GM12891 (cell line): ENCODE measurements around the gene XCR1.

Experiments
- DNase-seq: peaks from one replicate; pipeline ENCODE4 v3.0.0; 2011; ENCODE audit warnings: low spot score; ENCODE audit not compliant: insufficient read length
- FAIRE-seq: peaks from 2 replicates; lab custom pipeline; 2011; peaks lifted over from hg19 to GRCh38; lab: Jason Lieb, UNC
- PAX5 ChIP-seq: IDR thresholded peaks from 2 replicates; pipeline ENCODE4 v1.6.1; 2011; ENCODE audit warnings: low read length, moderate library complexity, mild to moderate bottlenecking; ENCODE audit not compliant: insufficient read depth, severe bottlenecking
- POLR2A ChIP-seq: IDR thresholded peaks from 2 replicates; pipeline ENCODE4 v1.6.1; 2011; ENCODE audit warnings: low read depth, low read length, control low read depth
- POLR2AphosphoS5 ChIP-seq: IDR thresholded peaks from 2 replicates; pipeline ENCODE4 v1.6.1; 2011; ENCODE audit warnings: low read depth, low read length, control low read depth
- POU2F2 ChIP-seq: IDR thresholded peaks from 2 replicates; pipeline ENCODE4 v1.6.1; 2011; ENCODE audit warnings: low read depth, mild to moderate bottlenecking, control low read depth, low read length, moderate library complexity
- SPI1 ChIP-seq: IDR thresholded peaks from 2 replicates; pipeline ENCODE4 v1.6.1; 2011; ENCODE audit warnings: low read depth, low read length, control low read depth
- TAF1 ChIP-seq: IDR thresholded peaks from 2 replicates; pipeline ENCODE4 v1.6.1; 2011; ENCODE audit warnings: low read depth, low read length, control low read depth

XCR1 gene

DNA sequence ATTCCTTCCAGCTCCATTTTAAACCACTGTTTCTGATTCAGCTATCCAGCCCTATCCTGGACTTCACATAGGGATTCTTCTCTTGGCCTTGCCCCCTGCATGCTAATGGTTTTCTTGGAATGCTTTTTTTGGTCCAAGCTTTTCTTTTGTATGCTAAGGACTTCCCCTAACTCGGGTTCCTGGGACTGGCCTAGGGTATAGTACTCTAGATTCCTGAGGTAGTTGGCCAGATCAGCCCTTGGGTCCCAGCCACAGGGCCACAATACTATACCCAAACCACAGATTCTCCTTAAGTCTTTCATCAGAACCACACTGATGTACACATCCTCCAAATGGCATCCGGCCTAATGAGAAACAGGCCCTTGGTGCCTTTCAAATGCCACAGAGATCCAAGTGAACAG is 34.5 kb downstream of the XCR1 start:
- FAIRE-seq (peak; percentile 63), DNase-seq (no peak)
- TF ChIP-seq TAF1 (no peak), PAX5 (no peak), POLR2AphosphoS5 (no peak), POU2F2 (no peak), SPI1 (no peak), POLR2A (no peak)

DNA sequence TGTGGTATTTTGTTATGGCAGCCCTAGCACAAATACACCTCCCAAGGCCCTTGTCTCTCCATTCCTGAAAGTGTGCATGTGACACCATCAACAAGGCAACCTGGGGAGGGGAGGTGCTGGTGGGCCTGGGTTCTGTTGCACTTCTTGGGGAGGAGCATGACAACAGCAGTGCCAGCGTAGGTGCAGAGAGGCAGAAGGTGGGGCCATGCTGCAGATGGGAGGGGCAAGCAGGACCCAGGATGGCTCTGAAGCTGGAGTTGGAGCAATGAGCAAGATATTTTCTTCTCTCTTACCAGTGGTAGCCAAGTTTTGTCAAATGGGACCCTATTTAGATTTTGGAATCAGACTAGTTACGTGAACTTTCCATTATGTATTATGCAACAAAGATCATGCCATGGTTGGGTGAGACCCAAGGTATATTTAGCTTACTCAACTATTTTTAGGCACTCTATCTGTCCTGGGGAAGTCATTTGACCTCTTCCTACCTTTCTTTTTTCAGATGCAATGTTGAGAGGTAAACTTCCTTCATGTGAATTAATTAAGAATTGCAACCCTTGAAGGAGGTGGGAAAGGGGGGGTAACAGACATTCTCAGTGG is 35.1 kb downstream of the XCR1 start:
- FAIRE-seq = peak; percentile 43
- no peak for DNase-seq
- TF ChIP-seq POU2F2 (no peak), PAX5 (no peak)

DNA sequence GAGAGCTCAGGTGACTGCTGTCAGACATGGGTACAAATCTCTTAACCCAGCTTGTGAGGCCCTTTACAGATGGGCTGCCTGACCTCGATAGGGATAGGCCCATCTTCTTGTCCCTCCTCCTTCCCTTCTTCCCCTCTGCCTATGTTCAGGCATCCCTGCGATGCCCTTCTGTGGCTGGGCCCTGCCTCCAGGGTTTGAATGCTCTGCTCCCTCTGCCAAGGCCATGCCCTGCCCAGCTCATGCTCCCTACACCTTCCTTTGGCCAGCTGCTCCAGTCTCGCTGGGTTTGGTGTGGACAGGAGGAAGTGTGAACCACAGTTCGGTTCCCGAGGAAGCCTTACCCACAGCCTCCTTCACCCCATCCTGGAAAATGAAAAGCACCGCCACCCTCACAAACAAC is 35.9 kb downstream of the XCR1 start:
- TF ChIP-seq POU2F2 (no peak), SPI1 (0 out of 2 replicates have a peak, but pooled peaks have one; percentile 0)
- DNase-seq (no peak), FAIRE-seq (no peak)

- FAIRE-seq = no peak
- TF ChIP-seq POLR2AphosphoS5 = no peak
- TF ChIP-seq POLR2A = no peak
- TF ChIP-seq TAF1 = no peak
- TF ChIP-seq POU2F2 = no peak
- TF ChIP-seq SPI1 = no peak
- no peak for TF ChIP-seq PAX5
- no peak for DNase-seq
Measured at GRCh38 chr3:45990181-45990580, 37.1 kb downstream of the XCR1 start.

- FAIRE-seq (no peak), DNase-seq (no peak)
- TF ChIP-seq TAF1 = no peak
- no peak for TF ChIP-seq POLR2AphosphoS5
- no peak for TF ChIP-seq SPI1
- TF ChIP-seq POLR2A = no peak
- no peak for TF ChIP-seq PAX5
- no peak for TF ChIP-seq POU2F2
Measured at GRCh38 chr3:45988804-45989203, 38.5 kb downstream of the XCR1 start.

GRCh38 chr3:45988362-45988761 is 38.9 kb downstream of the XCR1 start:
- FAIRE-seq (peak; percentile 38), DNase-seq (no peak)

DNA sequence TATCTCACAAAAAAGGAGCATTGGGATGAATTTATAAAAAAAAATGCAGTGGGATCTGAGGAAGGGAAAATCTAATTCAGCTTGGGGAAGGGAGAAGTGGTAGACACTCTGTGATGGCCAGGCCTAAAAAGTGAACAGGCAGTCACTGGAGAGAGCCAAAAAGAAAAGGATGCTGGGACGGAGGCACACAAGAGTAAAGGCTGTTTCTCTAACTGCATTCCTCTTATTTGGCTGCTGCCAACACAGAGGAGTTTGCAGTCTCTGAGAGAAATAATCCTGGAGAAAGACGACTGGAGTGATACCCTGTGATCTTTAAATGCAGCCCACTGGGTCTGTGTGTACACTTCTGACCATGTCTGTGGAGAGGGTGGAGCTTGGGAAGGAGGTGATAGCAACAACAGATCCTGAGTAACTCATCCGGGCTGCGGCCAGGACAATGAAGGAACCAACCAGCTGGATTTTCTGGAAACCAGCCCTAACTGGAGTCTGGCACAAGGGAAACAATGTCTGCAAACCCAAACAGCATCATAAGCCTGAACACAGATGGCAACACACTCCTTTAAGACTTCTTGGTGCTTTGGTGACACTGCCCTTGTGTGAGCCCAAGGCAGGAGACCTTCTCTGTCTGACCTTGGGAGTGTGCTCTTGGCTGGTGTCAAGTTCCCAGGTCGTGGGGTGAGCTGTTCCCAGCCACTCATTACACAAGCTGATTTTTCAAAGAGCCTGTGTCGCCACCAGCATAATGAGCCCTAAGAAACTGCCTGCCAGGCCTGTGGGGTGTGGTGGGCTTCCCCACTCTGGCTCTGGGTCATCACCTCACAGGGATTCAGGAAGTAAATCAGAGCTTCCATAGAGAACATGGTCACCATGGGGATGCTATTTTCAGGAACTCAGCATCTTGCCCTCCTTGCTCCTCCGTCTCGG is 39.7 kb downstream of the XCR1 start:
- no peak for TF ChIP-seq POLR2A
- TF ChIP-seq POLR2AphosphoS5 = no peak
- no peak for TF ChIP-seq TAF1
- no peak for TF ChIP-seq SPI1
- no peak for TF ChIP-seq PAX5
- TF ChIP-seq POU2F2 = no peak
- FAIRE-seq (peak; percentile 31), DNase-seq (no peak)

More at GRCh38 chr3:45988362-45988761, 38.9 kb downstream of the XCR1 start:
- TF ChIP-seq SPI1 (no peak), PAX5 (no peak), POLR2AphosphoS5 (no peak), POU2F2 (no peak), TAF1 (no peak), POLR2A (no peak)

DNA sequence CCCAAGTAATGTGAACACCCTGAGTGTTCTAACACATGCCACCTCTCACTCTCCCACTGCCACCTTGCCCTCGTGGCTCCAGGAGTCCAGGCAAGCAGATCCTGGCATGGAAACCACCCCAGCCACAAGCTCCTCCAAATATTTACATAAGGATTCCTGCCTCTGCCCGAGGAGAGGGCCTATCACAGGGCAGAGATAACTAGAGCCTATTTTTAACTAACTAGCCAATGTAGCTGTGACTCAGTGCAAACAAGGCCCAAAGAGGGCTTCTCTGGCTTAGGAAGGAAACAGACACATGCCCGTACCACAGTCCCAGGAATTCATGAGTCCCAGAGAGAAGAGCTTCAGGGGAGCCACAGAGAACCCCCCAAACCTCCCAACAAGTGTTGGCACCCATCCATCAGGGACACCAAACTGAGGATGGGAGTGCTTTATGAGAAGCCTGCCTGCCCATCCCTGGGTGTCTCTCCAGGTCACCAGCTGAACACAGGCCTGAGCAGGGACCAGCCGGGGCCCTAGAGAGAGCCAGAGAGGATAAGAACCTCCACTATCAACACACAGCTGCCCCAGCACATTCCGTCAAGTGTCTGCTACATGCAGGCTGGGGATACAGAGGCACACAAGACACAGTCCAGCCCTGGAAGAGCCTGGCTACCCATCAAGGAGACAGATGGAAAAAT is 40.8 kb downstream of the XCR1 start:
- no peak for TF ChIP-seq POLR2AphosphoS5
- no peak for TF ChIP-seq POU2F2
- TF ChIP-seq SPI1 = no peak
- TF ChIP-seq PAX5 = no peak
- no peak for TF ChIP-seq TAF1
- no peak for TF ChIP-seq POLR2A
- DNase-seq = no peak

GRCh38 chr3:45985532-45986302 is 41.6 kb downstream of the XCR1 start:
- DNase-seq = no peak
- TF ChIP-seq POLR2AphosphoS5 (no peak), POLR2A (no peak), SPI1 (no peak), PAX5 (no peak), POU2F2 (no peak), TAF1 (no peak)
- FAIRE-seq = peak; percentile 35

More for the DNA sequence above, 40.8 kb downstream of the XCR1 start:
- no peak for FAIRE-seq
